ENCODE data around the gene LRGUK.

LRGUK gene

DNA sequence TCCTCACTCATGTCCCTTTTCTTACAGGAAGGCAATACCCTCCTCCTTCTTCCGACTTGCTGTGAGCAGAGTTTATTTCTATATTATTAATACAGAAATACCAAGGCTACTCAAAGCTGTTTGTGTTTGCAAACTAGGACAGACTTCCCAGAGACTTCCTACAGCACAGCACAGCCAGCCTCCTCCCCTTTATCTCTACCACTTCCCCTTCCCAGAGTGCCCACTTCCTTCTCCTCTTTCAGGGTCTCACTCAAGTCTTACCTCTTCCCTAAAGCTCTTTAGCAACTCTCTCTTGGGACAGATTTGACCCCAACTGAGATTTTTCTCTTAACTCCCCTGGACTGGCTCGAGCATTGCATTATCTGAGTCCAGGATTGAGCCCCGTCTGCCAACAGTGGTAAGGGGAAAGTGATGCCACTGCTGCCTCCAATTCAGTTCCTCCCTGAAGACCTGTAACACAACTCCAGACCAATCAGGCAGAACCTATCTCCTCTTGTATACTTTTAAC, 5.5 kb upstream of the LRGUK start:
- ChIA-PET CTCF (no interaction called here), POLR2A (no interaction called here)
- TF ChIP-seq, protein P1, sequence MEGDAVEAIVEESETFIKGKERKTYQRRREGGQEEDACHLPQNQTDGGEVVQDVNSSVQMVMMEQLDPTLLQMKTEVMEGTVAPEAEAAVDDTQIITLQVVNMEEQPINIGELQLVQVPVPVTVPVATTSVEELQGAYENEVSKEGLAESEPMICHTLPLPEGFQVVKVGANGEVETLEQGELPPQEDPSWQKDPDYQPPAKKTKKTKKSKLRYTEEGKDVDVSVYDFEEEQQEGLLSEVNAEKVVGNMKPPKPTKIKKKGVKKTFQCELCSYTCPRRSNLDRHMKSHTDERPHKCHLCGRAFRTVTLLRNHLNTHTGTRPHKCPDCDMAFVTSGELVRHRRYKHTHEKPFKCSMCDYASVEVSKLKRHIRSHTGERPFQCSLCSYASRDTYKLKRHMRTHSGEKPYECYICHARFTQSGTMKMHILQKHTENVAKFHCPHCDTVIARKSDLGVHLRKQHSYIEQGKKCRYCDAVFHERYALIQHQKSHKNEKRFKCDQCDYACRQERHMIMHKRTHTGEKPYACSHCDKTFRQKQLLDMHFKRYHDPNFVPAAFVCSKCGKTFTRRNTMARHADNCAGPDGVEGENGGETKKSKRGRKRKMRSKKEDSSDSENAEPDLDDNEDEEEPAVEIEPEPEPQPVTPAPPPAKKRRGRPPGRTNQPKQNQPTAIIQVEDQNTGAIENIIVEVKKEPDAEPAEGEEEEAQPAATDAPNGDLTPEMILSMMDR (IDR thresholded peaks at IDR 0.05; ENCODE audit: insufficient read depth, low read length, missing control alignments), result no peak
- no peak overlapping the region for H3K4me3 ChIP-seq (ENCODE audit: low read depth, low read length)
- no peak for DNase-seq (ENCODE audit: low read depth, low spot score)

DNA sequence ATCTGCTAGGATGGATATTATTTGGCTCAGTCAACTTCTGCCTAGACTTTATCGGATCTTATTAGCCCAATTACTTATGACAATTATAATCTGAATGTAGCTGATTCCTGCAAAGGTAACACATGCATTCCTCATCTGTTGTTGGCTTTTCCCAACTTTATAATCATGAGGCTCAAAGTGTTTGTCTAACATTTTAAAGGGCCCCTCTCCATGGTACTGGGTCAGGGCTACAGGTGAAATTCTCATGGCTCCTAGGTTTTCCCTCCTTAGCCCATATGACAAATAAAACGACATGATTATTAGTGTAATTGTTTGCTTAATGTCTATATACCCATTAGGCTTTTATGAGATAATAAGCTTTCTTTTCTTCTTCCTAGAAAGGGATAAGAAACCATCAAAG, 4.2 kb upstream of the LRGUK start:
- TF ChIP-seq, protein P1 (IDR thresholded peaks at IDR 0.05; ENCODE audit: insufficient read depth, low read length, missing control alignments), result no peak
- ChIA-PET POLR2A (no interaction called here), CTCF (interaction anchor here (1.2 kb wide), 1 partner anchor 18 kb away, joined by 4 read pairs; no protein-coding TSS in a partner anchor)
- no peak for DNase-seq (ENCODE audit: low read depth, low spot score)
- no peak overlapping the region for H3K4me3 ChIP-seq (ENCODE audit: low read depth, low read length)

DNA sequence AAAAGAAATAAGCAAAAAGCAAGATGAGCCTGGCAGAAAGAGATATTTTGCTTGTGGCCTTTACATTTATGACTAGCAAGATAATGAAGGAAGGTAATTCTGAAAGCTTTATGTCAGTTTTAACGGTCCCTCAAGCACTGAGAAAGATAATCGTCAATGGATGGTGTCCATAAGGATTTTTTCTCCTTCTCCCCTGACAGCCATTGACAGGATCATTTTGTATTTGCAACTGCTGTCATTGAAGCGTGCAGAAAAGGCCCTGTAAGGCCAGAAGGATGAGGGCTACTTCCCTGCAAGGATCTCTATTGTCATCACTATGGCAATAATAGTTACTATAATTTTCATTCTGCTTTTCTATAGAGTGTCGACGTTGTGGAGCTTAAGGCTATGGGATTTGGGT, 994 bp upstream of the LRGUK start:
- DNase-seq (ENCODE audit: low read depth, low spot score), result no peak
- H3K4me3 ChIP-seq (ENCODE audit: low read depth, low read length), result no peak overlapping the region
- POLR2A ChIA-PET, result no interaction called here
- CTCF ChIA-PET, result interaction anchor here (1.2 to 3.3 kb wide), 2 partner anchors 15 to 202 kb away, joined by 3 to 26 read pairs; no protein-coding TSS in a partner anchor
- TF ChIP-seq, protein P1 (IDR thresholded peaks at IDR 0.05; ENCODE audit: insufficient read depth, low read length, missing control alignments), result no peak

DNA sequence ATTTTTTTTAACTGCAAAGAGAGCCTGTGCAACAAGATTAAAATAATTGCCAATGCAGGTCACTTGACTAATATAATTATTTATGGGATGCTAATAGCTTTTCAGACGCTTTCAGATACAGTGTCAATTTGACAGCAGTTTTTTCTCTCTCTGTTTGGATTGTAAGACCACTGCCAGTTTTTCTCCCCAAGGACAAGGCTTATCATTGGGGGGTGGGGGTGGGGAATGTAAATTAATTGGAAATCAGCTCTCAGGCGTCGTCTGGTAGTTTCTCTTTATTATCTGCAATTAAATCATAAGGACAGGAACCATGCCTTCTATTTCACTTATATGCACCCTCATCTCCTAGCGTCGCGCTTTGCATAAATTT, 559 bp upstream of the LRGUK start:
- POLR2A ChIA-PET, result no interaction called here
- H3K4me3 ChIP-seq (ENCODE audit: low read depth, low read length), result peak overlapping the region; percentile 64
- CTCF ChIA-PET, result interaction anchor here (1.2 to 3.3 kb wide), 3 partner anchors 10 to 202 kb away, joined by 3 to 26 read pairs (median 6); no protein-coding TSS in a partner anchor
- TF ChIP-seq, protein P1 (IDR thresholded peaks at IDR 0.05; ENCODE audit: insufficient read depth, low read length, missing control alignments), result no peak
- DNase-seq (ENCODE audit: low read depth, low spot score), result no peak

DNA sequence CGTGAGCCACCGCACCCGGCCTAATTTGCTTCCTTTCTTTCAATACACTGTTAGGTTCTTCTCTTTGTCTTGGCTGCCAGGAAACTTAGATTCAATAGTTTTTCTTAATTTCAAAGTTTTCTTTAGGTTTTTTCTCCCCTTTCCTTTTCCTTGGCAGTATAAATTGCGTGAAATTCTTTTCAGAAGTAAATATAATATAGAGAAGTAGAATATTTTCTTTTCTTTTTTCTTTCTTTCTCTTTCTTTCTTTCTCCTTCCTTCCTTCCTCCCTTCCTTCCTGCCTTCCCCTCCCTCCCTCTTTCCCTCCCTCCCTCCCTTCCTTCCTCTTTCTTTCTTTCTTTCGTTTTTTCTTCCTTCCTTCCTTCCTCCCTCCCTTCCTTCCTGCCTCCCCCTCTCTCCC, 1.7 kb downstream of the LRGUK start:
- ChIA-PET CTCF (interaction anchor here (3.3 kb wide), 1 partner anchor 12 kb away, joined by 26 read pairs; no protein-coding TSS in a partner anchor), POLR2A (no interaction called here)
- H3K4me3 ChIP-seq (ENCODE audit: low read depth, low read length), result no peak overlapping the region
- TF ChIP-seq, protein P1 (IDR thresholded peaks at IDR 0.05; ENCODE audit: insufficient read depth, low read length, missing control alignments), result no peak
- no peak for DNase-seq (ENCODE audit: low read depth, low spot score)

DNA sequence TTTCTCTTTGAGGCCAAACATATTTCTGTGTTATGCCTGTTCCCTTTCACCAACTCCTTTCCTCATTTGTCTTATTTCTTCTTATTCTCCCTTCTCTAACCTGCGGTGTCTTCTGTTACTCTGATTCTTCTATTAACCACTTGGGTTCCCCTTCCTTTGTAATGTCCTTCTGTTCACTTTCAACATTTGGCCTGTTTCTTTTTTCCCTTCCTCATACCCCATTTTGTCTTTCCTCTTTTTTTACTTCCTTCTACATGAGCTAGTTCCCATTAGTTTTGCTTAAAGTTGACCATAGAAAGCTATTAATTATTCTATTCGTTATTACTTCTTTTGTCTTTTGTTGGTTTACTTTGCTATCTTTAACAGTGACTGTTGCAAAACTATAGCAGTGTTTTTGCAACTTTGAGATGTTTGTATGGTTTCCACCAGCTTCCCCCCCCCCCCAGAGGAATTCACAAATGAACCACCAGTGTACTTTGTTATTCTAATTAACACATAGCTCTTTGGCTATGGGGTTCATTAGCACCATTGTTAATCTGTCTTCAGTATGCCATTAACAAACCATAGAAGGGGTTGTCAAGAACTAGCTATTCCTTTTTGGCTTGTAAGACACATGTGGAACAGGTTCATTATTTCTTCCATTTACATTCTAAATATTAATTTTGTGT, 2.9 kb downstream of the LRGUK start:
- CTCF ChIA-PET, result interaction anchor here (0.6 to 3.5 kb wide), 2 partner anchors 11 to 15 kb away, joined by 3 to 23 read pairs; no protein-coding TSS in a partner anchor
- no peak for DNase-seq (ENCODE audit: low read depth, low spot score)
- POLR2A ChIA-PET, result no interaction called here
- no peak overlapping the region for H3K4me3 ChIP-seq (ENCODE audit: low read depth, low read length)
- TF ChIP-seq, protein P1 (IDR thresholded peaks at IDR 0.05; ENCODE audit: insufficient read depth, low read length, missing control alignments), result no peak
